ENCODE measurements around the gene REPIN1.
A peak's percentile ranks its signal among the peaks of the same experiment; 100 is the strongest.

REPIN1 gene

GRCh38 chr7:150368096-150368883 is at the start of gene REPIN1 (continued):
- TF ChIP-seq ATF2 (tag by site-specific recombination; IDR thresholded peaks at IDR 0.05; ENCODE audit: low read depth): no peak
- no peak for TF ChIP-seq BCL11A (tag by site-specific recombination; IDR thresholded peaks at IDR 0.05; ENCODE audit: low read depth)
- TF ChIP-seq ZNF404 (tag by site-specific recombination; IDR thresholded peaks at IDR 0.05): no peak
- peak; percentile 70 for TF ChIP-seq ZBTB26 (tag by site-specific recombination; optimal IDR thresholded peaks at IDR 0.05)
- TF ChIP-seq HOXC10 (CRISPR knock-in tag; IDR thresholded peaks at IDR 0.05): no peak
- no peak for TF ChIP-seq ZBTB49 (tag by site-specific recombination; IDR thresholded peaks at IDR 0.05; ENCODE audit: low read depth)
- TF ChIP-seq ZSCAN4 (tag by site-specific recombination; IDR thresholded peaks at IDR 0.05): no peak
- no peak for TF ChIP-seq ZFP69B (tag by site-specific recombination; IDR thresholded peaks at IDR 0.05)
- TF ChIP-seq PATZ1 (tag by site-specific recombination; IDR thresholded peaks at IDR 0.05): no peak
- no peak for TF ChIP-seq ZNF580 (tag by site-specific recombination; IDR thresholded peaks at IDR 0.05)
- TF ChIP-seq ZNF561 (tag by site-specific recombination; IDR thresholded peaks at IDR 0.05; ENCODE audit: borderline replicate concordance): peak; percentile 61; the same call in 1 of the 2 replicates
- TF ChIP-seq ZNF24 (tag by site-specific recombination; IDR thresholded peaks at IDR 0.05): no peak
- TF ChIP-seq ZNF302 (tag by site-specific recombination; IDR thresholded peaks at IDR 0.05; ENCODE audit: low read depth): no peak
- TF ChIP-seq CTCF (tag by site-specific recombination; IDR thresholded peaks at IDR 0.05): peak; percentile 45; the same call in 1 of the 2 replicates
- TF ChIP-seq SCRT2 (tag by site-specific recombination; IDR thresholded peaks at IDR 0.05): no peak
- no peak for TF ChIP-seq ZNF292 (tag by site-specific recombination; IDR thresholded peaks at IDR 0.05; ENCODE audit: borderline replicate concordance, low read depth)
- TF ChIP-seq ZNF600 (tag by site-specific recombination; IDR thresholded peaks at IDR 0.05): peak; percentile 25; the same call in 1 of the 2 replicates
- TF ChIP-seq SP2 (tag by site-specific recombination; IDR thresholded peaks at IDR 0.05): 0 out of 2 replicates have a peak, but pooled peaks have one; percentile 19
- peak; percentile 51 for TF ChIP-seq ZNF843 (tag by site-specific recombination; IDR thresholded peaks at IDR 0.05)
- TF ChIP-seq ZNF785 (tag by site-specific recombination; IDR thresholded peaks at IDR 0.05): no peak
- peak; percentile 45; the same call in 1 of the 2 replicates for TF ChIP-seq ZNF394 (tag by site-specific recombination; IDR thresholded peaks at IDR 0.05; ENCODE audit: borderline replicate concordance)
- TF ChIP-seq ZNF26 (tag by site-specific recombination; IDR thresholded peaks at IDR 0.05): no peak
- TF ChIP-seq ZSCAN30 (tag by site-specific recombination; IDR thresholded peaks at IDR 0.05): peak; percentile 65
- no peak for TF ChIP-seq ZNF132 (tag by site-specific recombination; IDR thresholded peaks at IDR 0.05; ENCODE audit: borderline replicate concordance)
- no peak for TF ChIP-seq REPIN1 (tag by site-specific recombination; IDR thresholded peaks at IDR 0.05; ENCODE audit: low read depth)
- peak; percentile 81 for TF ChIP-seq ZNF335 (tag by site-specific recombination; conservative IDR thresholded peaks at IDR 0.05)
- no peak for TF ChIP-seq ZNF701 (tag by site-specific recombination; IDR thresholded peaks at IDR 0.05)
